HG03460 (cell line): ENCODE results near the gene FGF19.

Source experiments
- ATAC-seq: cut with Tn5 transposase; IDR thresholded peaks from one replicate; pipeline ENCODE4 v1.9.1; 2021; ENCODE audit not compliant: unreplicated experiment

Gene FGF19

DNA sequence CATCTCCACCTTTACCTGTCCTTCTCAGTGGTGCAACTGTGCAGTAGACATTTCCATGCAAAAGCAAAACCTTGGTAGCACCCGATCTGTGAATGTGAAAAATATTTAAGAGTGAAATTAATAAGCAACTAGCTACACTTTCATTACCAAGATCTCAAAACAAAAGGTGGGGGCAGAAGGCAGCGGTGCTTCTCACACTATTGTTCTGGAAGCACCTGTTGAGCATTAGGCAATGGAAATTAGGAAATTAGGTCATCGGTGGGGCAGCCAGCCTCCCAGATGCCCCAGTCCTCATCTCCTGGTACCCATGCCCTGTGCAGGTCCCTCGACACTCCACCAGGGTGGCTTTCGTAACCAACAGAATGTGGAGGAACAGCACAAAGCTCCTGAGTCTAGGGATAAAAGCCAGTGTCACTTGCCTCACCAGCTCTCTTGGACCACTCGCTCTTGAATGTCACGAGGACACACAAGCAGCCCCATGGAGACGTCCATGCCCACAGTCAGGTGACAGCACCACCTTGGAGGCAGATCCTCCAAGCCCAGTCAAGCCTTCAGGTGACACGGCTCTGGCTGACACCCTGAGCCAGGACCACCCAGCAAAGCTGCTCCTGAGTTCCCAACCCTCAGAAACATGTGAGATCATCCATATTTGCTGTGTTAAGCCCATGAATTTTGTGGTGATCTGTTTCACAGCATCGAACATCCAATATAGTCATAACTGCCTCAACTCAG, 31.9 kb downstream of the FGF19 start:
- no peak for ATAC-seq

- no peak for ATAC-seq
Measured at GRCh38 chr11:69670158-69670845, 33.5 kb downstream of the FGF19 start.

DNA sequence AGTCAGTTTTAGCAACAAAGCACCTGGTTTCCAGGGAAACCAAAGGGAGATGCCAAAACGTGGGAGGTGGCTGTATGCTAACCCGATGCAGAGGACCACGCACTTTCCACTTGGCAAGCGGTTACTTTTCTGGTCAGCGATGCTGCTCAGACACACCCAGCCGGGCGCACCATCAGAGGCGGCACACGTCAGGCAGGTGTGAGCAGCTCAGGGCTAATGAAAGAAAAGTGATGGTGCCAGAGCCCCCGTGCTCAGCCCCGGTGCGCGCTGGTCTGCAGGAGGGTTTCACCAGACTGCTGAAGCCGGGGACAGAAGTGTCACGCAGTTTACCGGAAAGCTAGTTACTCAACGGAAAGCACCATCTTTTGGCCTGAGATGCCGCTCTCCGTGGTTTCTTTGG, 34.3 kb downstream of the FGF19 start:
- no peak for ATAC-seq

DNA sequence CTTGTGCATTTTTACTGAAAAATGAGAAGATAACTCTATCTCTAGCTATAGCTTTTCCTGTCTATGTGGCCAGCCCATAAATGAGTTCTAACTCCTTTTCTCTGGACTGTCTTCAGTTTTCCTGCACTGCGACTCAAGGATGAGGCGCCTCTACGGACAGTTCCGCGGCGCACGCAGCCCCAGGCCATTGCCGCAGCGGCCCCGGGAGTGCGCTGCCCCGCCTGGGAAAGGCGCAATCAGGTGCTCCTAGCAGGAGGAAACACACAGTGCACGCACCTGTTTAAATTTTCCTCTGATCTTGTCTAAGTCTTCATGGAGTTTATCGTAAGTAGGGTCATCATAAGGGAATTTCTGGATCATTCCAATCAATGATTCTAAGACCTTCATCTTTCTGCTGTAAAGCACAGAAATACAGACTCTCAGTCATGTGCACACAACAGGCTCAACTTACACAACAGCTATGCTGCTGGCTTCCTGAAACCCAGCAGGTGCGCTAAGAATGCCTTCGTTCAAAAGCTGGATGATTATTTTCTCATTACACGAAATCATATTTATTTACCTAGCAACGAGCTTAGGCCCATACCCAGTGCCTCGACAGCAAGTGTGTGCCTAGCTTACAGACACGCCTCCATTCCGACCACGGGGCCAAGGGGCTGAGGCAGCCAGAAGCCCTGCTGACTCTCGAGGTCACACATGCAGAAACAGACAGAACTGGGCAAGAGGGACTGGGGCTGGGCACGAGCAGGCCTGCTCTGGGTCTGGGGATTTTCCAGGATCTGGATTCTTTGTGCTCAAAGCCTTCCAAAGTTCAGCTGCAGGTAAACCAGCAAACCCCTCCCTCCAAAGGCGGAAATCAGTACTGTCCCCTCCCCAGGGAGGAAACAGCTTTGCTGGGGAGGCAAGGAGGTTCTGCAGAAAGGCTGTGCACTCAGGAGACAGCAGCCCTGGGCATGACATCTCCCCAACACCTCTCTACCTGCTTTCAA, 35.9 kb downstream of the FGF19 start:
- ATAC-seq = no peak

DNA sequence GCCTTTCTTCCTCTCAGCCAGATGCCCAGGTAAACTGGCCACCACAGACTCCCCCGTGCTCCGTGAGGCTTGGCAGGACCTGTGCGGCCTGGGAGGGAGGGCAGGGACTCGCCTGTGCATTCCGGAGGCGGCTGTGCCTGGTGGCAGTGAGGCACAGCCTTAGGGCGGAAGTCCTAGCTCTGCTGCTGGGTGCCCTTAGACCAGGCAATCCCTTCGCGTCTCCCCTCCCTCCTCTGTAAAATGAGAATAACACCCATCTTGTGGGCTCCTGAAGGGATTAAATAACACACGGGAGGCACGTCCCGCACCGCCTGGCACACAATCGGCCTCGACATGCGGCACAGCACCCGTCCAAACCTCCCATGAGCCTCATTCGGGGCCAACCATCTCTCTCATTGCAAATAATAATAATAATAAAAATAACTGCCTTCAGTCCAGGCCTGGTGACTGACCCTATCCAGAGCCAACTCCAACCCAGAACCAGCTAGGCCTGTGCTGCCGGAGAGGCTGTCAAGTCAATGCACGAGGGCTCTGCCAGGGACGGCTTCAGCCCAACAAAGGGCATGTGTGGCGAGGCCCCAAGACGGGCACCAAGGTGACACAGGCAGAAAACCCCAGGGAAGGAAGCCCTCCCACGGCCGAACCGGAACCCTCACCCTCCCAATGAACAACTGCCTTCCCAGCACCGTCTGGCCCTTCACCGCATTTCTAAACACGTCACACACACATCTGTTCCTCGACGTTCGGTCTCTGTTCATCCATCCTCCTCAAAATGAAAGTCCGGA, 36.9 kb downstream of the FGF19 start:
- ATAC-seq = no peak

DNA sequence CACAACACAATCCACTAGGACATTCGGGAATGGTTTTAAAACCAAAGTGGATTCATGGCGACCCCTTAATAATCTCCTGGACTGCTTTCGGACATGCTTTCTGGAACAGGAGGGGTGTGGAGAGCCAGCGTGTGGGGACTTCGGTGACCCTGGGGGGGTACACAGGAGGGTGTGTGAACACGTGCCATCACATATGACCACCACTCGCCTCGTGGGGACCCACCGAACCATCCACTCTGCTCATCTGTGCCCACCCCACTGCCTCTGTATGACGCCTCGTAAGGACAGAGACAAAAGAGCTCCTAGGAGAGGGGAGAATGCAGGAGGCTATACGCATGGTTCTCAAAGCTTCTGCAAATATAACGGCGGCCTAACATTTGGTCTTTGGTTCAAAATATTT, 37.6 kb downstream of the FGF19 start:
- ATAC-seq = no peak

DNA sequence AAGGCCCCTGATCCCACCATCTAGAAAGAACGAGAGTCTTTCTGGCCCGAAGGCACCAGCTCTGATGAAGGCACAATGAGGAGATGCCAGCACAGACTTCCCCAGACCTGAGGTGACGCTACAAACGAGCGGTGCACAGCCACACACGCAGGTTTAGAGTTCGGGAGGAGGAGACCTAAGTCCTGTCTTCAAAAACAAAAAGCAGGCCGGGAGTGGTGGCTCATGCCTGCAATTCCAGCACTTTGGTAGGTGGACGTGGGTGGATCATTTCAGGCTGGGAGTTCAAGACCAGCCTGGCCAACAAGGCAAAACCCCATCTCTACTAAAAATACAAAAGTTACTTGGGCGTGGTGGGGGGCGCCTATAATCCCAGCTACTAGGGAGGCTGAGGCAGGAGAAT, 38.2 kb downstream of the FGF19 start:
- no peak for ATAC-seq

DNA sequence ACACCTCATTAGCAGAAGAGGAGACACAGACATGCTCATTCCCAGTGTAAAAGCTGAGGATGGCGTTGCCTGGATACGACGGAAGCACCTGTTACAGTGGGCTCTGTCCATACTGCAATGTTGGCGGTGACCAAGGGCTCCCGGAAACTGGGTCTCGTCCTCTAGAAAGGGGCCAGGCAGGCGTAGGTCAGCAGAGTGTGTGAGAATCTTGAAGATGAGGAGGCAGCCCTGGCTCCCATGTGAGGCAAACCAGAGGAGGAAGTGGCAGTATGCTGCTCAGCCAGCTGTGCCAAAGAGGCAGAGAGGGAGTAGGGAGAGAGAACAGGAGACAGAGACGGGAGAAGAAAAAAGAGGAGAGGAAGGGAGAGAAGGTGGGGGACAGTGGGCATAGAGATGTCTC, 38.9 kb downstream of the FGF19 start:
- no peak for ATAC-seq

DNA sequence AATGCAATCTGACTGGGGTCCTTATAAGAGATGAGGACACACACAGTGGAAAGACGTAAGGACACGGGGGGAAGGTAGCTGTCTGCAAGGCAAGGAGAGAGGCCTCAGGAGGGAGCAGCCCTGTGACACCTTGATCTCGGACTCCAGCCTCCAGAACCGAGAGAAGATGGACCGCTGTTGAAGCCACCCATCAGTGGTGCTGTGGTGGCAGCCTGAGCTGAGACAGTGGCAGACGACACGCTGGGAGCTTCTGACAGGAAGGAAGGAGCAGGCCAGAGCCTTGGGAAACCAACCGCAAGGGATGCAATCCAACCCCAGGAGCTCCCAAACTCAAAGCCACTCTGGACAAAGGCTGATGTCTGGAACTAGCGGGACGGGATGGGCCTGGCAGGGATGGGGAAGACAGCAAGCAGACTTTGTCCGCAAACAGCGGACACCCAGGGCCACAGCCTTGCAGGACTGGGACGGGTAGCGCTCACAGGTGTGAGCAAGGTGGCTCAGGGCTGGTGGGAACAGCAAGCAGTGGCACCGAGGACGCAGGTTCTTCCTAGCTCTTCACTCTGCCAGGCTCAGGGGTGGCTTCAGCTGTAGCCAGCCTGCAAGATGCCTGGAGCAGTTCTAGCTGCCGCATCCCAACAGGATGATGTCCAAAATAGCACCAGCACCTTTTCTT, 39.6 kb downstream of the FGF19 start:
- no peak for ATAC-seq

- ATAC-seq = no peak
Measured at GRCh38 chr11:69663326-69663725, 40.5 kb downstream of the FGF19 start.

GRCh38 chr11:69662806-69663205, 41.0 kb downstream of the FGF19 start:
- no peak for ATAC-seq

- ATAC-seq = no peak
Measured at GRCh38 chr11:69662021-69662698, 41.7 kb downstream of the FGF19 start.

GRCh38 chr11:69661413-69661715, 42.5 kb downstream of the FGF19 start:
- ATAC-seq = no peak

GRCh38 chr11:69660001-69660500, 43.8 kb downstream of the FGF19 start:
- ATAC-seq = no peak

DNA sequence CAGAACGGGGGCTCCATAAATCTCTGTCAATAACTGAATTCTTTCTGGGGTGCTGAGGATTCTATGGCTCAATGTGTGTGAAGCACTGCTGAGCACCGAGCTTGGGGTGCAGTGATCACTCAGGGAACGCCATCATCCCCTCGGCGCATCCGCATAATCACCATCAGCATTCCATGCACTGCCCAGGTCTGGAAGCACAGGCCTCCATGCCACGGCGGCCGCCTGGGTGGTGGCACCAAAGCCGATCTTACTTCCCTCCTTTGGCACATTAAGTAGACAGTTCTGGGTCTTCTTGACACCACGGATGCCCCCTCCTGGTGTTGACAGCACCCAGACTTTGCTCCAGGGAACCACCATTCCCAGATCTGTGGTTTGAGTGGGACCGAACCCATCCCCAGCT, 44.2 kb downstream of the FGF19 start:
- ATAC-seq = no peak

DNA sequence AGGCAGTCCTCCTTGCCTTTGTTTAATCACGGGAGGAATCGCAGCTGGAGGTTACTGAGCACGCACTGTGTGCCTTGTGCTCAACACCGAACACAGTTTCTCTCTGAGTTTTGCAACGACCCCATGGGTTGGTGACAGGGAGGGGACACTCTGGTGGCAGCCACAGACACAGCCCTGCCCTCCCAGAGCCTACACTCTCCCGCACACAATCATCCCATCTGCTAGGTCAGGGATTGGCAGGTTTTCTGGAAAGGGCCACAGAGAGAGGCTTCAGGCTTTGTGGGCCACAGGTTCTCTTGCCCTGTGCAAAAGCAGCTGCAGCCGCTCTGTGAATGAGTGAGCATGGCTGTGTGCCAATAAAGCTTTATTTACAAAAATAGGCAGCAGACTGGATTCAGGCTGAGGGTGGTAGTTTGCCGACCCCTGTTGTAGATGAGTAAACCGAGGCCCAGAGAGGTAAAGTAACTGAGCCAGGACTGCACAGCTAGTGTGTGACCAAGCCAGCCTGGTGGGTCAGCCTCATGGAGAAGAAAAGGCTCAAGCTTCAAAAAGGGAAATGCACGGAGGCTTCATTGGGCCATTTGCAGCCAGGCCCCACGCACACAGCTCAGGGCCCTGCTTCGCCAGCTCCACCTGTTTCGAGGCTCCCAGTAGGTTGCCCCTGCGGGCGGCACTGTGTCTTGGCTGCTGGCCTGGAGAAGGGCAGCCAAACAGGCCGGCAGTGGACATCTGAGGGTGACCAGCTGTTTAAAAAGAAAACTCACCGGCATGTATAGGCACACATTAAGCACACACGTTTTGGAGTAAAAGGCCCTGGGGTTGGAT, 45.0 kb downstream of the FGF19 start:
- no peak for ATAC-seq

GRCh38 chr11:69657911-69658625, 45.8 kb downstream of the FGF19 start:
- ATAC-seq = no peak

DNA sequence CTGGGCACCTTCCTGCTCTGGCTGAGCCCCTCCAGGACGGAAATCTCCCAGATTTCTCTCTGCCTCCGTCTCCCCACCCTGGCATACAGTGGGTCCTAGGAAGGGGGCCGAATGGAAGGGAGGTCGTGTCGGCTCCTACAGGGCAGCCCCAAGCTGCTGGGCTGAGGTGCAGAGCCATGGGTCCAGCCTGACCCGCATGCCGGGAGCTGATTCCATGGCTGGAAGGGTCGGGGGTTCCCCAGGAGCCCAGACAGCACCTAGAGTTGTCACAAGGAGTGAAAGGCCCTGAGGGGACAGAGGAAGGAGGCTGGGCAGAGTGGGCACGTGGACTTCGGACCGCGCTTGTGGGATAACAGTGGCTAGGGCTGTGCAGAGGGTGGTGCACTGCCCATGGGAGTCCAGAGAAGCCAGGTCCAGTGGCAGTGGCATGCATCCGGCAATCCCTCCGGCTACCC, 46.3 kb downstream of the FGF19 start:
- no peak for ATAC-seq
